K562 (cell line): ENCODE results near the gene HBQ1.

Experiments used
- SAFB ChIP-seq: fragments of 200-400 bp; formaldehyde crosslinking; IDR thresholded peaks from 2 replicates; pipeline ENCODE4 v1.6.1; 2017; ENCODE audit warnings: low read depth, low read length, borderline replicate concordance
- TAF1 ChIP-seq: IDR thresholded peaks from 2 replicates; pipeline ENCODE4 v1.6.1; 2011; ENCODE audit warnings: mild to moderate bottlenecking, low read length, moderate library complexity; ENCODE audit not compliant: insufficient read depth, control insufficient read depth, severe bottlenecking; ENCODE audit errors: extremely low read depth
- USF1 ChIP-seq: sonication (generic); formaldehyde crosslinking; IDR thresholded peaks from 2 replicates; pipeline ENCODE4 v1.9.0; 2022; ENCODE audit warnings: mild to moderate bottlenecking, missing genetic modification reagents

GRCh38 chr16:146646-147045 is 33.6 kb upstream of the HBQ1 start:
- TF ChIP-seq USF1 (no peak), SAFB (no peak), TAF1 (no peak)
